ENCODE results near the gene PCID2. TPM values are rescaled to one million over a fixed set of nuclear protein-coding genes. Genes with fewer than 3 reads are reported as not detected.
"Not testable (repeated sequence)": the region's sequence is repeated elsewhere in the genome, so short reads cannot be mapped to it uniquely, and the experiment has no call there.

PCID2 gene
- total RNA-seq, 2 experiments from 2014 or later, result 65.5 to 69.8 TPM

GRCh38 chr13:113166266-113166665 lies 42.2 kb downstream of the PCID2 start:
- H3K36me3 Mint-ChIP-seq (ENCODE audit: low read depth), result peaks cover 30% of the 10 kb centered on the region
- no peak overlapping the region for H3K4me3 Mint-ChIP-seq
- H3K4me1 Mint-ChIP-seq, result peaks cover 43% of the 10 kb centered on the region
- ChIA-PET POLR2A (no interaction called here), CTCF (interaction anchor here (1.7 kb wide), 1 partner anchor 14 kb away, joined by 4 read pairs; no protein-coding TSS in a partner anchor)
- DNase-seq, result no peak
- H3K9me3 Mint-ChIP-seq, result no peaks in the 10 kb centered on the region
- no peak overlapping the region for H3K27ac Mint-ChIP-seq
- no peaks in the 10 kb centered on the region for H3K27me3 Mint-ChIP-seq

GRCh38 chr13:113164492-113164891 lies 44.0 kb downstream of the PCID2 start:
- ChIA-PET POLR2A (no interaction called here), CTCF (interaction anchor here (1.0 kb wide), 1 partner anchor 16 kb away, joined by 3 read pairs; no protein-coding TSS in a partner anchor)
- H3K36me3 Mint-ChIP-seq (ENCODE audit: low read depth), result peaks cover 17% of the 10 kb centered on the region
- peak overlapping the region; percentile 61 for H3K27ac Mint-ChIP-seq
- DNase-seq, result no peak
- H3K4me3 Mint-ChIP-seq, result no peak overlapping the region
- H3K4me1 Mint-ChIP-seq, result peaks cover 50% of the 10 kb centered on the region
- no peaks in the 10 kb centered on the region for H3K27me3 Mint-ChIP-seq
- no peaks in the 10 kb centered on the region for H3K9me3 Mint-ChIP-seq

- CTCF ChIA-PET, result no interaction called here
- POLR2A ChIA-PET, result interaction anchor here (0.6 kb wide), 1 partner anchor 18 kb away, joined by 3 read pairs; no protein-coding TSS in a partner anchor
- peak; percentile 32 for DNase-seq
- peaks cover 6% of the 10 kb centered on the region for H3K36me3 Mint-ChIP-seq (ENCODE audit: low read depth)
- H3K9me3 Mint-ChIP-seq, result no peaks in the 10 kb centered on the region
- H3K4me1 Mint-ChIP-seq, result peaks cover 51% of the 10 kb centered on the region
- peak overlapping the region; percentile 79 for H3K27ac Mint-ChIP-seq
- H3K4me3 Mint-ChIP-seq, result no peak overlapping the region
- H3K27me3 Mint-ChIP-seq, result no peaks in the 10 kb centered on the region
Measured at GRCh38 chr13:113162783-113163685, 45.4 kb downstream of the PCID2 start.

GRCh38 chr13:113161975-113162374 lies 46.5 kb downstream of the PCID2 start:
- H3K27ac Mint-ChIP-seq; H3K9me3 Mint-ChIP-seq; H3K4me3 Mint-ChIP-seq; H3K27me3 Mint-ChIP-seq; H3K36me3 Mint-ChIP-seq (ENCODE audit: low read depth); CTCF ChIA-PET; POLR2A ChIA-PET; DNase-seq: not testable (repeated sequence)
- peaks cover 47% of the 10 kb centered on the region for H3K4me1 Mint-ChIP-seq

GRCh38 chr13:113161433-113161832 lies 47.0 kb downstream of the PCID2 start:
- ChIA-PET POLR2A (no interaction called here), CTCF (no interaction called here)
- Mint-ChIP-seq H3K9me3 (peaks cover 5% of the 10 kb centered on the region), H3K27me3 (peaks cover 8% of the 10 kb centered on the region), H3K27ac (peak overlapping the region; percentile 81), H3K4me3 (peak overlapping the region; percentile 25), H3K36me3 (ENCODE audit: low read depth) (no peaks in the 10 kb centered on the region), H3K4me1 (peaks cover 47% of the 10 kb centered on the region)
- no peak for DNase-seq

- peaks cover 8% of the 10 kb centered on the region for H3K9me3 Mint-ChIP-seq
- CTCF ChIA-PET, result no interaction called here
- POLR2A ChIA-PET, result no interaction called here
- peak overlapping the region; percentile 81 for H3K27ac Mint-ChIP-seq
- no peaks in the 10 kb centered on the region for H3K36me3 Mint-ChIP-seq (ENCODE audit: low read depth)
- DNase-seq, result no peak
- H3K27me3 Mint-ChIP-seq, result peaks cover 8% of the 10 kb centered on the region
- H3K4me3 Mint-ChIP-seq, result peak overlapping the region; percentile 25
- H3K4me1 Mint-ChIP-seq, result peaks cover 45% of the 10 kb centered on the region
Measured at GRCh38 chr13:113160983-113161382, 47.5 kb downstream of the PCID2 start.

- H3K27ac Mint-ChIP-seq, result no peak overlapping the region
- peaks cover 20% of the 10 kb centered on the region for H3K9me3 Mint-ChIP-seq
- no peak overlapping the region for H3K4me3 Mint-ChIP-seq
- POLR2A ChIA-PET, result no interaction called here
- H3K27me3 Mint-ChIP-seq, result peaks cover 11% of the 10 kb centered on the region
- no peak for DNase-seq
- CTCF ChIA-PET, result no interaction called here
- H3K4me1 Mint-ChIP-seq, result peaks cover 39% of the 10 kb centered on the region
- peaks cover 7% of the 10 kb centered on the region for H3K36me3 Mint-ChIP-seq (ENCODE audit: low read depth)
Measured at GRCh38 chr13:113159701-113160100, 48.8 kb downstream of the PCID2 start.

GRCh38 chr13:113158946-113159345 lies 49.5 kb downstream of the PCID2 start:
- peaks cover 11% of the 10 kb centered on the region for H3K27me3 Mint-ChIP-seq
- peaks cover 34% of the 10 kb centered on the region for H3K4me1 Mint-ChIP-seq
- CTCF ChIA-PET, result interaction anchor here (0.6 kb wide), 1 partner anchor 16 kb away, joined by 3 read pairs; no protein-coding TSS in a partner anchor
- H3K27ac Mint-ChIP-seq, result no peak overlapping the region
- peaks cover 20% of the 10 kb centered on the region for H3K9me3 Mint-ChIP-seq
- peaks cover 7% of the 10 kb centered on the region for H3K36me3 Mint-ChIP-seq (ENCODE audit: low read depth)
- no peak overlapping the region for H3K4me3 Mint-ChIP-seq
- no peak for DNase-seq
- POLR2A ChIA-PET, result no interaction called here

- no peak within 1 kb of the TSS for H3K27ac Mint-ChIP-seq
- H3K36me3 Mint-ChIP-seq (ENCODE audit: low read depth), result peaks cover 7% of the 10 kb centered on the region
- peaks cover 11% of the 10 kb centered on the region for H3K27me3 Mint-ChIP-seq
- no peak within 1 kb of the TSS for H3K4me3 Mint-ChIP-seq
- peaks cover 34% of the 10 kb centered on the region for H3K4me1 Mint-ChIP-seq
- ChIA-PET POLR2A (no interaction called here), CTCF (interaction anchor here (0.6 kb wide), 1 partner anchor 207 kb away, joined by 3 read pairs; no protein-coding TSS in a partner anchor)
- DNase-seq, result no peak
- peaks cover 20% of the 10 kb centered on the region for H3K9me3 Mint-ChIP-seq
Measured at GRCh38 chr13:113157929-113158747, 50.3 kb downstream of the PCID2 start, which contains the start of gene PROZ. Gene PROZ (plus strand): TSS chr13:113158648. CDS start chr13:113158661, 13 bp downstream.

- peaks cover 17% of the 10 kb centered on the region for H3K27me3 Mint-ChIP-seq
- ChIA-PET POLR2A (no interaction called here), CTCF (interaction anchor here (0.6 kb wide), 1 partner anchor 207 kb away, joined by 3 read pairs; no protein-coding TSS in a partner anchor)
- peaks cover 34% of the 10 kb centered on the region for H3K4me1 Mint-ChIP-seq
- no peak overlapping the region for H3K4me3 Mint-ChIP-seq
- DNase-seq, result no peak
- peaks cover 11% of the 10 kb centered on the region for H3K36me3 Mint-ChIP-seq (ENCODE audit: low read depth)
- H3K9me3 Mint-ChIP-seq, result peaks cover 20% of the 10 kb centered on the region
- no peak overlapping the region for H3K27ac Mint-ChIP-seq
Measured at GRCh38 chr13:113157206-113157928, 51.1 kb downstream of the PCID2 start.

GRCh38 chr13:113155982-113156655 lies 52.4 kb downstream of the PCID2 start:
- H3K36me3 Mint-ChIP-seq (ENCODE audit: low read depth), result peaks cover 12% of the 10 kb centered on the region
- POLR2A ChIA-PET, result no interaction called here
- peaks cover 35% of the 10 kb centered on the region for H3K4me1 Mint-ChIP-seq
- H3K9me3 Mint-ChIP-seq, result peaks cover 20% of the 10 kb centered on the region
- no peak overlapping the region for H3K27ac Mint-ChIP-seq
- CTCF ChIA-PET, result no interaction called here
- no peak for DNase-seq
- peaks cover 22% of the 10 kb centered on the region for H3K27me3 Mint-ChIP-seq
- no peak overlapping the region for H3K4me3 Mint-ChIP-seq

GRCh38 chr13:113155201-113155600 lies 53.3 kb downstream of the PCID2 start:
- ChIA-PET POLR2A (no interaction called here), CTCF (no interaction called here)
- H3K4me3 Mint-ChIP-seq, result no peak overlapping the region
- H3K27me3 Mint-ChIP-seq, result peaks cover 23% of the 10 kb centered on the region
- H3K4me1 Mint-ChIP-seq, result peaks cover 28% of the 10 kb centered on the region
- H3K9me3 Mint-ChIP-seq, result peaks cover 20% of the 10 kb centered on the region
- H3K36me3 Mint-ChIP-seq (ENCODE audit: low read depth), result peaks cover 12% of the 10 kb centered on the region
- no peak for DNase-seq
- no peak overlapping the region for H3K27ac Mint-ChIP-seq

Data from activated CD4-positive, alpha-beta T cell treated with anti-CD3 and anti-CD28 coated beads, Interleukin-2, amount 10 ng/mL, durations not matched to agents 7 days and 5 days (primary cell).